OCI-LY1 (cell line): Measurements from ENCODE around the gene CETN3.

Source experiments
- H2AFZ ChIP-seq: fragments of 200-600 bp; sonication (generic), shearing (Covaris generic); 2 replicates; pipeline ENCODE4 v1.6.0; 2014; ENCODE audit warnings: antibody characterized with exemption, mild to moderate bottlenecking, low read length
- H3F3A ChIP-seq: fragments of 200-600 bp; sonication (generic), shearing (Covaris generic); 2 replicates; pipeline ENCODE4 v1.6.0; 2014; ENCODE audit warnings: mild to moderate bottlenecking, antibody characterized with exemption, low read length, moderate library complexity; ENCODE audit not compliant: insufficient read depth
- H3K27ac ChIP-seq: fragments of 200-600 bp; sonication (generic); 2 replicates; pipeline ENCODE4 v1.5.1; 2014; ENCODE audit warnings: low read length, mixed run types, mild to moderate bottlenecking, low read depth; ENCODE audit not compliant: poor library complexity, severe bottlenecking
- H3K27me3 ChIP-seq: fragments of 200-600 bp; sonication (generic); 2 replicates; pipeline ENCODE4 v1.6.0; 2014; ENCODE audit warnings: antibody characterized with exemption, mild to moderate bottlenecking, low read length, moderate library complexity; ENCODE audit not compliant: insufficient read depth
- H3K36me3 ChIP-seq: fragments of 200-600 bp; sonication (generic); 2 replicates; pipeline ENCODE4 v1.6.1; 2014; ENCODE audit warnings: mild to moderate bottlenecking, antibody characterized with exemption, low read length, moderate library complexity, mixed read lengths; ENCODE audit not compliant: insufficient read depth
- H3K4me1 ChIP-seq: fragments of 200-600 bp; sonication (generic); 2 replicates; pipeline ENCODE4 v1.5.1; 2014; ENCODE audit warnings: mild to moderate bottlenecking, low read length, moderate library complexity; ENCODE audit not compliant: insufficient read depth, severe bottlenecking
- H3K4me2 ChIP-seq: fragments of 200-600 bp; sonication (generic), shearing (Covaris generic); 2 replicates; pipeline ENCODE4 v1.6.1; 2014; ENCODE audit warnings: low read length
- H3K4me3 ChIP-seq: fragments of 200-600 bp; sonication (generic); 2 replicates; pipeline ENCODE4 v1.5.1; 2014; ENCODE audit warnings: low read length, low read depth, mild to moderate bottlenecking, mixed read lengths; ENCODE audit not compliant: poor library complexity, severe bottlenecking
- H3K79me2 ChIP-seq: fragments of 200-600 bp; shearing (Covaris generic); 2 replicates; pipeline ENCODE4 v1.6.1; 2016; ENCODE audit warnings: mixed run types, low read length, mixed read lengths; ENCODE audit not compliant: insufficient read depth
- H3K9ac ChIP-seq: fragments of 200-600 bp; sonication (generic), shearing (Covaris generic); 2 replicates; pipeline ENCODE4 v1.6.1; 2014; ENCODE audit warnings: mild to moderate bottlenecking, low read length, mixed read lengths
- H3K9me2 ChIP-seq: fragments of 200-600 bp; sonication (generic), shearing (Covaris generic); 2 replicates; pipeline ENCODE4 v1.6.1; 2014; ENCODE audit warnings: low read depth, mild to moderate bottlenecking, low read length, mixed read lengths
- H3K9me3 ChIP-seq: fragments of 200-600 bp; shearing (Covaris generic); 2 replicates; pipeline ENCODE4 v1.6.1; 2014; ENCODE audit warnings: low read length, mixed read lengths
- H4K20me1 ChIP-seq: fragments of 200-600 bp; sonication (generic), shearing (Covaris generic); 2 replicates; pipeline ENCODE4 v1.6.0; 2016; ENCODE audit warnings: mild to moderate bottlenecking, low read length; ENCODE audit not compliant: insufficient read depth
- CTCF ChIP-seq: fragments of 200-600 bp; sonication (generic), shearing (Covaris generic); IDR thresholded peaks from 2 replicates; pipeline ENCODE4 v1.5.1; 2017; ENCODE audit warnings: mild to moderate bottlenecking, antibody characterized with exemption, low read length, moderate library complexity, mixed read lengths
- EZH2 ChIP-seq: fragments of 200-600 bp; sonication (generic), shearing (Covaris generic); IDR thresholded peaks from 2 replicates; pipeline ENCODE4 v1.8.0; 2017; ENCODE audit warnings: borderline replicate concordance, mixed run types, mild to moderate bottlenecking, antibody characterized with exemption, low read length, moderate library complexity, mixed read lengths

CETN3 gene

GRCh38 chr5:90395005-90395404 is 14.6 kb downstream of the CETN3 start:
- Histone ChIP-seq H3K79me2 (no peaks in the 10 kb centered on the region), H3K4me3 (no peak overlapping the region), H3K9ac (no peak overlapping the region), H4K20me1 (no peaks in the 10 kb centered on the region), H3K4me1 (no peaks in the 10 kb centered on the region), H3K4me2 (no peak overlapping the region), H3K9me3 (no peaks in the 10 kb centered on the region), H3K9me2 (no peaks in the 10 kb centered on the region), H3K27ac (no peak overlapping the region), H3K27me3 (no peaks in the 10 kb centered on the region), H2AFZ (no peak overlapping the region), H3K36me3 (peaks cover 47% of the 10 kb centered on the region), H3F3A (no peaks in the 10 kb centered on the region)
- TF ChIP-seq CTCF (no peak), EZH2 (no peak)

DNA sequence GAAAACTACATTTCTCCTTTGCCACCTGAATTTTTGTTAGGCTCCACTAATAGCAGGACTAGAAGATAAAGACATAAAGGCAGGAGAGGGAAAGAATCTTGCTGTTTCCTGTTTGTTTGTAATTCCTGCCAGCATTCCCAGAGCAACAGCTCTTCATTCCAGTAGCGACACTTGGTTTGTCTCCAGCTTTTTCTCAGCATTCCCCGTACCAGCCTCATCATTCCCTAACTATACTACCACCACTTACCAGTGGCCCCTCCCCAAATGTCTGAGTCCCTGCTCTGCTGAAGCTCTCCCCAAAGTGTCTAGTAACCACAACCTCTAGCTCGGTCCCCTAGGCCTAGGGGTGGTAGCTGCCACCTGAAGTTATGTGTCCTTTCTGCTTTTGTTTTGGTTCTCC is 18.6 kb downstream of the CETN3 start:
- Histone ChIP-seq H4K20me1 (no peaks in the 10 kb centered on the region), H3K27ac (no peak overlapping the region), H3K27me3 (no peaks in the 10 kb centered on the region), H2AFZ (no peak overlapping the region), H3K4me3 (no peak overlapping the region), H3K36me3 (peaks cover 20% of the 10 kb centered on the region), H3K4me2 (no peak overlapping the region), H3F3A (no peaks in the 10 kb centered on the region), H3K79me2 (no peaks in the 10 kb centered on the region), H3K9me2 (no peaks in the 10 kb centered on the region), H3K9me3 (no peaks in the 10 kb centered on the region), H3K4me1 (no peaks in the 10 kb centered on the region), H3K9ac (no peak overlapping the region)
- TF ChIP-seq EZH2, result no peak
- no peak for TF ChIP-seq CTCF

- no peaks in the 10 kb centered on the region for H3K27me3 ChIP-seq
- H3K4me1 ChIP-seq, result no peaks in the 10 kb centered on the region
- no peak overlapping the region for H2AFZ ChIP-seq
- H3F3A ChIP-seq, result no peaks in the 10 kb centered on the region
- no peaks in the 10 kb centered on the region for H3K9me3 ChIP-seq
- H3K79me2 ChIP-seq, result no peaks in the 10 kb centered on the region
- H3K4me2 ChIP-seq, result no peak overlapping the region
- TF ChIP-seq EZH2 (no peak), CTCF (no peak)
- H3K9ac ChIP-seq, result no peak overlapping the region
- H4K20me1 ChIP-seq, result no peaks in the 10 kb centered on the region
- H3K9me2 ChIP-seq, result no peaks in the 10 kb centered on the region
- H3K27ac ChIP-seq, result no peak overlapping the region
- peaks cover 20% of the 10 kb centered on the region for H3K36me3 ChIP-seq
- H3K4me3 ChIP-seq, result no peak overlapping the region
Measured at GRCh38 chr5:90390326-90390725, 19.2 kb downstream of the CETN3 start.
